HEK293 (cell line): ENCODE measurements around the gene PTPN6.

Experiments used
- BCL11A ChIP-seq: fragments of 450-650 bp; formaldehyde crosslinking; IDR thresholded peaks from 2 replicates; pipeline ENCODE4 v1.5.1; 2016; ENCODE audit warnings: low read depth, missing biosample characterization, missing genetic modification characterization
- BCL11B ChIP-seq: fragments of 450-650 bp; formaldehyde crosslinking; IDR thresholded peaks from 2 replicates; pipeline ENCODE4 v1.5.1; 2016; ENCODE audit warnings: low read depth, missing biosample characterization, missing genetic modification characterization
- HIC1 ChIP-seq: fragments of 450-650 bp; formaldehyde crosslinking; IDR thresholded peaks from 2 replicates; pipeline ENCODE4 v1.5.1; 2016; ENCODE audit warnings: missing biosample characterization, missing genetic modification characterization
- KLF16 ChIP-seq: fragments of 450-650 bp; formaldehyde crosslinking; IDR thresholded peaks from 2 replicates; pipeline ENCODE4 v1.5.1; 2017; ENCODE audit warnings: missing biosample characterization, missing genetic modification characterization
- KLF7 ChIP-seq: fragments of 450-650 bp; formaldehyde crosslinking; IDR thresholded peaks from 2 replicates; pipeline ENCODE4 v1.5.1; 2016; ENCODE audit warnings: missing biosample characterization, missing genetic modification characterization, borderline replicate concordance
- KLF8 ChIP-seq: fragments of 450-650 bp; formaldehyde crosslinking; IDR thresholded peaks from 2 replicates; pipeline ENCODE4 v1.5.1; 2016; ENCODE audit warnings: missing biosample characterization, missing genetic modification characterization
- OVOL3 ChIP-seq: fragments of 450-650 bp; formaldehyde crosslinking; IDR thresholded peaks from 2 replicates; pipeline ENCODE4 v1.5.1; 2016; ENCODE audit warnings: missing biosample characterization, missing genetic modification characterization
- PRDM1 ChIP-seq: fragments of 450-650 bp; formaldehyde crosslinking; IDR thresholded peaks from 2 replicates; pipeline ENCODE4; 2016; ENCODE audit warnings: missing biosample characterization, missing genetic modification characterization
- SETDB1 ChIP-seq: IDR thresholded peaks from one replicate; pipeline ENCODE4 v1.6.1; 2017; ENCODE audit warnings: mild to moderate bottlenecking, low read length, moderate library complexity, mixed read lengths; ENCODE audit not compliant: insufficient read length
- YY2 ChIP-seq: fragments of 450-650 bp; formaldehyde crosslinking; IDR thresholded peaks from 2 replicates; pipeline ENCODE4 v1.5.1; 2016; ENCODE audit warnings: missing biosample characterization, missing genetic modification characterization
- ZBTB11 ChIP-seq: fragments of 450-650 bp; formaldehyde crosslinking; conservative IDR thresholded peaks from 2 replicates; pipeline ENCODE4 v1.5.1; 2016; ENCODE audit warnings: low read depth, missing biosample characterization, missing genetic modification characterization
- ZBTB17 ChIP-seq: fragments of 450-650 bp; formaldehyde crosslinking; IDR thresholded peaks from 2 replicates; pipeline ENCODE4 v1.5.1; 2016; ENCODE audit warnings: missing biosample characterization, missing genetic modification characterization
- ZBTB49 ChIP-seq: fragments of 450-650 bp; formaldehyde crosslinking; IDR thresholded peaks from 2 replicates; pipeline ENCODE4 v1.5.1; 2016; ENCODE audit warnings: missing biosample characterization, missing genetic modification characterization, low read depth
- ZIC2 ChIP-seq: fragments of 450-650 bp; formaldehyde crosslinking; IDR thresholded peaks from 2 replicates; pipeline ENCODE4 v1.5.1; 2016; ENCODE audit warnings: missing biosample characterization, missing genetic modification characterization
- ZNF138 ChIP-seq: fragments of 450-650 bp; formaldehyde crosslinking; IDR thresholded peaks from 2 replicates; pipeline ENCODE4 v1.5.1; 2016; ENCODE audit warnings: missing biosample characterization, missing genetic modification characterization, borderline replicate concordance
- ZNF155 ChIP-seq: fragments of 450-650 bp; formaldehyde crosslinking; IDR thresholded peaks from 2 replicates; pipeline ENCODE4 v1.5.1; 2016; ENCODE audit warnings: missing biosample characterization, missing genetic modification characterization
- ZNF174 ChIP-seq: fragments of 450-650 bp; formaldehyde crosslinking; IDR thresholded peaks from 2 replicates; pipeline ENCODE4 v1.5.0; 2017; ENCODE audit warnings: missing biosample characterization, mild to moderate bottlenecking, missing genetic modification characterization
- ZNF202 ChIP-seq: fragments of 450-650 bp; formaldehyde crosslinking; IDR thresholded peaks from 2 replicates; pipeline ENCODE4 v1.5.1; 2016; ENCODE audit warnings: missing biosample characterization, missing genetic modification characterization, borderline replicate concordance
- ZNF324 ChIP-seq: fragments of 450-650 bp; formaldehyde crosslinking; IDR thresholded peaks from 2 replicates; pipeline ENCODE4 v1.5.1; 2016; ENCODE audit warnings: missing biosample characterization, missing genetic modification characterization
- ZNF335 ChIP-seq: fragments of 450-650 bp; formaldehyde crosslinking; conservative IDR thresholded peaks from 2 replicates; pipeline ENCODE4 v1.5.1; 2016; ENCODE audit warnings: missing biosample characterization, missing genetic modification characterization
- ZNF501 ChIP-seq: fragments of 450-650 bp; formaldehyde crosslinking; IDR thresholded peaks from 2 replicates; pipeline ENCODE4 v1.5.1; 2016; ENCODE audit warnings: missing biosample characterization, missing genetic modification characterization
- ZNF555 ChIP-seq: fragments of 450-650 bp; formaldehyde crosslinking; conservative IDR thresholded peaks from 2 replicates; pipeline ENCODE4 v1.5.1; 2017; ENCODE audit warnings: missing biosample characterization, mild to moderate bottlenecking, missing genetic modification characterization, inconsistent platforms
- ZNF561 ChIP-seq: fragments of 450-650 bp; IDR thresholded peaks from 2 replicates; pipeline ENCODE4 v1.5.1; 2018; ENCODE audit warnings: missing biosample characterization, missing genetic modification characterization, borderline replicate concordance
- ZNF624 ChIP-seq: fragments of 450-650 bp; formaldehyde crosslinking; IDR thresholded peaks from 2 replicates; pipeline ENCODE4 v1.5.1; 2017; ENCODE audit warnings: missing biosample characterization, missing genetic modification characterization
- ZNF658 ChIP-seq: fragments of 450-650 bp; formaldehyde crosslinking; IDR thresholded peaks from 2 replicates; pipeline ENCODE4; 2016; ENCODE audit warnings: missing biosample characterization, missing genetic modification characterization
- ZNF670 ChIP-seq: fragments of 450-650 bp; formaldehyde crosslinking; IDR thresholded peaks from 2 replicates; pipeline ENCODE4 v1.5.1; 2016; ENCODE audit warnings: missing biosample characterization, missing genetic modification characterization, low read depth
- ZNF692 ChIP-seq: fragments of 450-650 bp; formaldehyde crosslinking; IDR thresholded peaks from 2 replicates; pipeline ENCODE4 v1.5.1; 2016; ENCODE audit warnings: missing biosample characterization, missing genetic modification characterization
- ZNF747 ChIP-seq: fragments of 450-650 bp; formaldehyde crosslinking; IDR thresholded peaks from 2 replicates; pipeline ENCODE4 v1.5.1; 2016; ENCODE audit warnings: missing biosample characterization, missing genetic modification characterization
- ZNF777 ChIP-seq: fragments of 450-650 bp; formaldehyde crosslinking; IDR thresholded peaks from 2 replicates; pipeline ENCODE4 v1.5.1; 2017; ENCODE audit warnings: missing biosample characterization, missing genetic modification characterization, borderline replicate concordance
- ZNF785 ChIP-seq: fragments of 450-650 bp; formaldehyde crosslinking; IDR thresholded peaks from 2 replicates; pipeline ENCODE4 v1.5.1; 2016; ENCODE audit warnings: missing biosample characterization, missing genetic modification characterization
- ZNF791 ChIP-seq: fragments of 450-650 bp; formaldehyde crosslinking; IDR thresholded peaks from 2 replicates; pipeline ENCODE4 v1.5.1; 2016; ENCODE audit warnings: missing biosample characterization, missing genetic modification characterization
- ZNF792 ChIP-seq: fragments of 450-650 bp; formaldehyde crosslinking; IDR thresholded peaks from 2 replicates; pipeline ENCODE4 v1.5.1; 2016; ENCODE audit warnings: missing biosample characterization, missing genetic modification characterization

PTPN6 gene

GRCh38 chr12:6946033-6946919 lies 4.9 kb upstream of the PTPN6 start (continued):
- TF ChIP-seq ZBTB49 (tag by site-specific recombination) = no peak
- TF ChIP-seq ZNF561 (tag by site-specific recombination) = no peak
- TF ChIP-seq ZNF777 (tag by site-specific recombination) = no peak
- TF ChIP-seq ZNF624 (tag by site-specific recombination) = no peak
- no peak for TF ChIP-seq PRDM1 (tag by site-specific recombination)
- no peak for TF ChIP-seq KLF7 (tag by site-specific recombination)
- TF ChIP-seq ZNF174 (tag by site-specific recombination) = no peak
- no peak for TF ChIP-seq ZNF138 (tag by site-specific recombination)
- no peak for TF ChIP-seq BCL11A (tag by site-specific recombination)
- peak; percentile 99 for TF ChIP-seq ZIC2 (tag by site-specific recombination)
- no peak for TF ChIP-seq HIC1 (tag by site-specific recombination)
- TF ChIP-seq ZNF785 (tag by site-specific recombination) = no peak
- no peak for TF ChIP-seq ZNF792 (tag by site-specific recombination)
- TF ChIP-seq ZNF670 = no peak
- no peak for TF ChIP-seq ZNF692 (tag by site-specific recombination)
- no peak for TF ChIP-seq OVOL3 (tag by site-specific recombination)
- TF ChIP-seq ZNF501 (tag by site-specific recombination) = no peak; the same call in 1 of the 2 replicates
- no peak for TF ChIP-seq ZNF324
- no peak for TF ChIP-seq ZNF658 (tag by site-specific recombination)
- TF ChIP-seq BCL11B (tag by site-specific recombination) = no peak
- no peak; the same call in 1 of the 2 replicates for TF ChIP-seq KLF8 (tag by site-specific recombination)
- peak; percentile 56; the same call in 1 of the 2 replicates for TF ChIP-seq ZNF335 (tag by site-specific recombination)
- no peak for TF ChIP-seq ZNF555 (tag by site-specific recombination)
- TF ChIP-seq ZNF202 (tag by site-specific recombination) = no peak
- TF ChIP-seq ZNF791 (tag by site-specific recombination) = no peak
- TF ChIP-seq ZBTB11 (tag by site-specific recombination) = peak; percentile 44
- TF ChIP-seq ZNF747 (tag by site-specific recombination) = no peak
- TF ChIP-seq ZBTB17 = peak; percentile 89
- no peak for TF ChIP-seq ZNF155 (tag by site-specific recombination)
- no peak for TF ChIP-seq KLF16 (tag by site-specific recombination)
- no peak for TF ChIP-seq SETDB1
- no peak for TF ChIP-seq YY2 (tag by site-specific recombination)
